HepG2 (cell line): ENCODE data around the gene C2orf15.

Experiments used
- ASH2L ChIP-seq: fragments of 300-600, 200-600 bp; sonication (generic); IDR thresholded peaks from 2 replicates; pipeline ENCODE4 v1.7.0; 2017; ENCODE audit warnings: low read depth, mild to moderate bottlenecking, moderate library complexity, mixed read lengths, low read length; ENCODE audit not compliant: insufficient read length
- BHLHE40 ChIP-seq: IDR thresholded peaks from 2 replicates; pipeline ENCODE4 v1.6.1; 2011; ENCODE audit warnings: low read length, improper control_type of control experiment
- SMYD3 ChIP-seq: sonication (generic); formaldehyde crosslinking; IDR thresholded peaks from 2 replicates; pipeline ENCODE4 v1.8.1; 2023; ENCODE audit warnings: mild to moderate bottlenecking, missing genetic modification reagents
- ZNF274 ChIP-seq: sonication (generic); formaldehyde crosslinking; IDR thresholded peaks from 2 replicates; pipeline ENCODE4 v1.5.1; 2020; ENCODE audit warnings: mild to moderate bottlenecking, missing genetic modification reagents
- ZNF749 ChIP-seq: sonication (generic); formaldehyde crosslinking; IDR thresholded peaks from 2 replicates; pipeline ENCODE4 v1.8.0; 2022; ENCODE audit warnings: mild to moderate bottlenecking, missing genetic modification reagents, moderate library complexity, borderline replicate concordance
- TF ChIP-seq, protein P1 (sequence below): sonication (generic); formaldehyde crosslinking; IDR thresholded peaks from 2 replicates; pipeline ENCODE4 v1.5.0; 2020; ENCODE audit warnings: mild to moderate bottlenecking, missing genetic modification reagents
- TF ChIP-seq, protein P2 (sequence below): sonication (generic); formaldehyde crosslinking; IDR thresholded peaks from 2 replicates; pipeline ENCODE4 v1.4.0; 2020; ENCODE audit warnings: mild to moderate bottlenecking, low read depth, missing genetic modification reagents

DNA sequence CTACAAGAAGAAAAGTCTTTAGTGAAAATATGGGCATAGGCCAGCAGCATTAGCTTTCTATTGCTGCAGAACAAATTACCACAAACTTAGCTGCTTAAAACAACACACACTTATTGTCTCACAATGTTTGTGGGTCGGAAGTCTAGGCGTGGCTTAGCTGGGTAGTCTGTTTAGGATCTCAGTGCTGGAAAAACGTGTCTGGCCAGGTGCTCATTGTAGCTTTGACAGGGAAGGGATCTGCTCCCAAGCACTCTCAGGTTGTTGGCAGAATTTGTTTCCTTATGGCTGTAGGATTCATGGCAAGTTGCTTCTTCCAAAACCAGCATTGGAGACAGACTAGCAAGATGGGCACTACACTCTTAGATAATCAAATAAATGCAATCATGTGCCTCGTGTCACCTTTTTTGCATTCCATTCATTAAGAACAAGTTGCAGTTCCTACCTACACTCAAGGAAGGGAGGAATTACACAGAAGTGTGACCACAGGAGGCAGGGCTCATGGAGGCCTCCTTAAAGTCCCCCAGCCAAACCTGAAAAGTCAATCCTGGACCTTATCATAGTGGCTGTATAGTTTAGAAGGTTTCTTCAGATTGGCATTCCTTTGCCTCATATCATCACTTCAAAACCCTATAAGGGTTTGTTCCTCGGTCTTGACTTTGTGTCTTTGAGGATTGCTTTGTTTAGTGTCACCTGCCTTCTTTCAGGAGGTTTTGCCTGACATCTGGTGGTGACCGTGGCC, 56.8 kb downstream of the C2orf15 start:
- TF ChIP-seq ZNF749 (no peak), SMYD3 (no peak), BHLHE40 (no peak), ASH2L (no peak), ZNF274 (CRISPR knock-in tag) (no peak)
- TF ChIP-seq, protein P1, sequence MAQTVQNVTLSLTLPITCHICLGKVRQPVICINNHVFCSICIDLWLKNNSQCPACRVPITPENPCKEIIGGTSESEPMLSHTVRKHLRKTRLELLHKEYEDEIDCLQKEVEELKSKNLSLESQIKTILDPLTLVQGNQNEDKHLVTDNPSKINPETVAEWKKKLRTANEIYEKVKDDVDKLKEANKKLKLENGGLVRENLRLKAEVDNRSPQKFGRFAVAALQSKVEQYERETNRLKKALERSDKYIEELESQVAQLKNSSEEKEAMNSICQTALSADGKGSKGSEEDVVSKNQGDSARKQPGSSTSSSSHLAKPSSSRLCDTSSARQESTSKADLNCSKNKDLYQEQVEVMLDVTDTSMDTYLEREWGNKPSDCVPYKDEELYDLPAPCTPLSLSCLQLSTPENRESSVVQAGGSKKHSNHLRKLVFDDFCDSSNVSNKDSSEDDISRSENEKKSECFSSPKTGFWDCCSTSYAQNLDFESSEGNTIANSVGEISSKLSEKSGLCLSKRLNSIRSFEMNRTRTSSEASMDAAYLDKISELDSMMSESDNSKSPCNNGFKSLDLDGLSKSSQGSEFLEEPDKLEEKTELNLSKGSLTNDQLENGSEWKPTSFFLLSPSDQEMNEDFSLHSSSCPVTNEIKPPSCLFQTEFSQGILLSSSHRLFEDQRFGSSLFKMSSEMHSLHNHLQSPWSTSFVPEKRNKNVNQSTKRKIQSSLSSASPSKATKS (CRISPR knock-in tag) = no peak
- TF ChIP-seq, protein P2, sequence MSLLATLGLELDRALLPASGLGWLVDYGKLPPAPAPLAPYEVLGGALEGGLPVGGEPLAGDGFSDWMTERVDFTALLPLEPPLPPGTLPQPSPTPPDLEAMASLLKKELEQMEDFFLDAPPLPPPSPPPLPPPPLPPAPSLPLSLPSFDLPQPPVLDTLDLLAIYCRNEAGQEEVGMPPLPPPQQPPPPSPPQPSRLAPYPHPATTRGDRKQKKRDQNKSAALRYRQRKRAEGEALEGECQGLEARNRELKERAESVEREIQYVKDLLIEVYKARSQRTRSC (CRISPR knock-in tag) = no peak
